Common myeloid progenitor, CD34-positive (primary cell): ENCODE measurements around the gene ASTN2.
A peak's percentile ranks its signal among the peaks of the same experiment; 100 is the strongest.
"Not testable (repeated sequence)": the region's sequence is repeated elsewhere in the genome, so short reads cannot be mapped to it uniquely, and the experiment has no call there.

ENCODE experiments used
- CTCF ChIA-PET: fragments of 350-600 bp; sonication (Branson Sonifier 250); formaldehyde crosslinking; loops from one replicate; lab custom pipeline; 2021; ENCODE audit warnings: antibody characterized with exemption; lab: Charles Lee
- POLR2A ChIA-PET: fragments of 350-600 bp; sonication (Branson Sonifier 250); formaldehyde crosslinking; loops from one replicate; lab custom pipeline; 2021; ENCODE audit warnings: antibody characterized with exemption; lab: Charles Lee
- DNase-seq, 3 donors: peaks; one replicate each; pipeline versions ENCODE4 v3.0.0 to v3.0.0-alpha.2; 2013
- H3K27ac ChIP-seq, 2 experiments: 1 replicate in 1 of 2; 2 replicates in 1 of 2; pipeline ENCODE4 v1.7.0; 2013; ENCODE audit warnings: inconsistent platforms in 2 of 2, low read length in 2 of 2, mild to moderate bottlenecking in 2 of 2, low read depth in 1 of 2, moderate library complexity in 1 of 2; ENCODE audit not compliant: severe bottlenecking in 2 of 2, insufficient read depth in 1 of 2, poor library complexity in 1 of 2
- H3K27me3 ChIP-seq, 5 experiments: replicated peaks in 2 of 5; 1 replicate in 3 of 5; 2 replicates in 2 of 5; pipeline versions ENCODE4 v1.6.1 to v1.7.0; 2013; ENCODE audit warnings: low read length in 4 of 5, mild to moderate bottlenecking in 2 of 5, moderate library complexity in 2 of 5, inconsistent platforms in 1 of 5; ENCODE audit not compliant: insufficient read depth in 5 of 5, control insufficient read depth in 4 of 5
- H3K36me3 ChIP-seq, 4 experiments: 1 replicate in 2 of 4; 2 replicates in 2 of 4; pipeline versions ENCODE4 v1.6.1 to v1.7.0; 2013; ENCODE audit warnings: low read length in 3 of 4, control low read depth in 1 of 4, mild to moderate bottlenecking in 1 of 4; ENCODE audit not compliant: control insufficient read depth in 4 of 4, insufficient read depth in 4 of 4
- H3K4me1 ChIP-seq, 4 experiments: 1 replicate in 3 of 4; 2 replicates in 1 of 4; pipeline versions ENCODE4 v1.6.1 to v1.7.1; 2013; ENCODE audit warnings: low read length in 3 of 4, mild to moderate bottlenecking in 3 of 4, control low read depth in 1 of 4, inconsistent platforms in 1 of 4, moderate library complexity in 1 of 4; ENCODE audit not compliant: control insufficient read depth in 4 of 4, insufficient read depth in 4 of 4; ENCODE audit errors: control extremely low read depth in 1 of 4
- H3K4me3 ChIP-seq, 7 experiments: 1 replicate in 4 of 7; 2 replicates in 3 of 7; pipeline versions ENCODE4 v1.5.1 to v1.7.0; 2013; ENCODE audit warnings: mild to moderate bottlenecking in 7 of 7, low read length in 6 of 7, moderate library complexity in 6 of 7, inconsistent platforms in 2 of 7, low read depth in 2 of 7, control low read depth in 1 of 7; ENCODE audit not compliant: insufficient read depth in 4 of 7, control insufficient read depth in 1 of 7; ENCODE audit errors: extremely low read depth in 1 of 7
- H3K9me3 ChIP-seq, 5 experiments: 1 replicate in 4 of 5; 2 replicates in 1 of 5; pipeline versions ENCODE4 v1.6.1 to v1.7.1; 2013; ENCODE audit warnings: low read length in 4 of 5, mild to moderate bottlenecking in 2 of 5, inconsistent platforms in 1 of 5, low read depth in 1 of 5, moderate library complexity in 1 of 5; ENCODE audit not compliant: control insufficient read depth in 4 of 5, insufficient read depth in 2 of 5; ENCODE audit errors: control extremely low read depth in 1 of 5
- WGBS: methylation state at CpG from one replicate; pipeline ENCODE4 v1.1.5; 2013; ENCODE audit not compliant: insufficient coverage; 5-methylcytosine and 5-hydroxymethylcytosine counted together

Gene ASTN2

DNA sequence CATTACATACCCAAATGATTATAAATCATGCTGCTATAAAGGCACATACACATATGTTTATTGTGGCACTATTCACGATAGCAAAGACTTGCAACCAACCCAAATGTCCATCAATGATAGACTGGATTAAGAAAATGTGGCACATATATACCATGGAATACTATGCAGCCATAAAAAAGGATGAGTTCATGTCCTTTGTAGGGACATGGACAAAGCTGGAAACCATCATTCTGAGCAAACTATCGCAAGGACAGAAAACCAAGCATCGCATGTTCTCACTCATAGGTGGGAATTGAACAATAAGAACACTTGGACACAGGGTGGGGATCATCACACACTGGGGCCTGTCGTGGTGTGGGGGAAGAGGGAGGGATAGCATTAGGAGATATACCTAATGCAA, 960.3 kb downstream of the ASTN2 start:
- H3K36me3 ChIP-seq, H3K27ac ChIP-seq, H3K27me3 ChIP-seq, DNase-seq, CTCF ChIA-PET, POLR2A ChIA-PET, H3K4me3 ChIP-seq, H3K9me3 ChIP-seq: not testable (repeated sequence)
- peaks cover 5 to 25% (median 14%) of the 10 kb centered on the region in 4 experiments for H3K4me1 ChIP-seq
- WGBS, result no CpG with 5 or more reads among the region's 4 CpGs

DNA sequence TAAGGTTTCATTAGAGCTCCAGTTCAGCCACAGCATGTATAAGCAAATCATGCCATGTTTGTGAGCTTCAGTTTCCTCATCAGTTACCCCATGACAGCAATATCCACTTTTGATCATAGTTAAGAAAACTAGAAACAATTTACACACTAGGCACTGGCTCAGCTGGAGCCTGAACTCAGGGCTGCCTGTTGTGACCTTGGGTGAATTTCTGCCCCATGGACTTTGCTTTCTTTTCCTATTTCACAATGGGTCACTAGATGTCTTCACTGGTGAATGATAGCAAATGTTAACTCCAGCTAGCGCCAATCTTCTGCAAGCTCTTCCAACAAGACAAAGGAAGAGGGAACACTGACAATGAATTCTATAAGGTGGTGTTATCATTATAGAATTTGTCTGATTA, 961.1 kb downstream of the ASTN2 start:
- Histone ChIP-seq H3K27ac (no peak overlapping the region), H3K9me3 (peaks cover 0 to 6% (median 0%) of the 10 kb centered on the region in 5 experiments), H3K4me3 (no peak overlapping the region), H3K27me3 (no peaks in the 10 kb centered on the region), H3K4me1 (peaks cover 5 to 33% (median 17%) of the 10 kb centered on the region in 4 experiments), H3K36me3 (no peaks in the 10 kb centered on the region)
- no CpG with 5 or more reads among the region's 1 CpG for WGBS
- ChIA-PET POLR2A (no interaction called here), CTCF (no interaction called here)
- no peak for DNase-seq

DNA sequence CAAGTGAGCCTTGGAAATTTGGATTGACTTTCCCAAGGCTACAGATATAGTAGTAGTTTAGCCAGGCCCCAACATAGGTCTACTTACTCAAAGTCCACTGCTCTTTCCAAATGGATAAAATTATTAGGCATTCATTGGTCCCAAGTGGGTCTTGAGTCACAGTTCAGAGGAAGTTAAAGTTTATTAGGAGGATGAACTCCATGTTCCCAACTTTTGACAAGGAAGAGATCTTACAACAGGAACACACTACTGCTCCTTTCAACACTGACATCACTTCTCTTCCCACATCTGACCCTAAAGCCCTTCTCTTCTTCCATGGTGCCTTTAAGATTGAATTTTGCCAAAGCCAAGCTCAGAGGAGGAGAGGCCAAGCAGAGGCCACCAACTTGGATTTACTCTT, 962.2 kb downstream of the ASTN2 start:
- no peaks in the 10 kb centered on the region for H3K36me3 ChIP-seq
- no peaks in the 10 kb centered on the region for H3K27me3 ChIP-seq
- no peak overlapping the region for H3K4me3 ChIP-seq
- H3K4me1 ChIP-seq, result peaks cover 5 to 44% (median 25%) of the 10 kb centered on the region in 4 experiments
- peaks cover 0 to 6% (median 0%) of the 10 kb centered on the region in 5 experiments for H3K9me3 ChIP-seq
- H3K27ac ChIP-seq, result no peak overlapping the region
- ChIA-PET POLR2A (no interaction called here), CTCF (interaction anchor here (1.3 to 1.5 kb wide), 2 partner anchors 43 to 63 kb away, joined by 3 to 4 read pairs; no protein-coding TSS in a partner anchor)
- DNase-seq, result no peak

DNA sequence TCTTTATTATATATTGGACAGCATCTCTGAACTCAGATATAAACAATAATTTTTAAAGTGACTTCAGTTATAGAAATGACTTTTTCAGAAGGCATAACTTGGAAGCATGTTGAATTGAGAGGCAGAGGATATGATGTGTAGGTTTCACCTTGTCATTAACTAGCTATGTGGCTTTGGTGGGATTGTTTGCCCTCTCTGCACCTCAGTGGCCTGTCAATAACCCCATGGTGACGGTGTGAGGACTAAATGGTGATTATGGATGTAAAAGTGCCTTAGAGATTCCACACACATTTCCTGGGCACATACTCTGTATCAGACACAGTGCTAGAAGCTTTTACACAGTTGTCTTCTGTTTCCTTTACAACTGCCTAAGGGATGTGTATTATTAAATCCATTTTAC, 962.6 kb downstream of the ASTN2 start:
- no CpG with 5 or more reads among the region's 1 CpG for WGBS
- CTCF ChIA-PET, result interaction anchor here (0.7 to 1.5 kb wide), 3 partner anchors 43 to 229 kb away, joined by 3 to 4 read pairs (median 3); no protein-coding TSS in a partner anchor
- no peaks in the 10 kb centered on the region for H3K36me3 ChIP-seq
- DNase-seq, result no peak
- H3K9me3 ChIP-seq, result peaks cover 0 to 6% (median 0%) of the 10 kb centered on the region in 5 experiments
- peaks cover 5 to 48% (median 29%) of the 10 kb centered on the region in 4 experiments for H3K4me1 ChIP-seq
- no peaks in the 10 kb centered on the region for H3K27me3 ChIP-seq
- POLR2A ChIA-PET, result no interaction called here
- no peak overlapping the region for H3K4me3 ChIP-seq
- H3K27ac ChIP-seq, result no peak overlapping the region

DNA sequence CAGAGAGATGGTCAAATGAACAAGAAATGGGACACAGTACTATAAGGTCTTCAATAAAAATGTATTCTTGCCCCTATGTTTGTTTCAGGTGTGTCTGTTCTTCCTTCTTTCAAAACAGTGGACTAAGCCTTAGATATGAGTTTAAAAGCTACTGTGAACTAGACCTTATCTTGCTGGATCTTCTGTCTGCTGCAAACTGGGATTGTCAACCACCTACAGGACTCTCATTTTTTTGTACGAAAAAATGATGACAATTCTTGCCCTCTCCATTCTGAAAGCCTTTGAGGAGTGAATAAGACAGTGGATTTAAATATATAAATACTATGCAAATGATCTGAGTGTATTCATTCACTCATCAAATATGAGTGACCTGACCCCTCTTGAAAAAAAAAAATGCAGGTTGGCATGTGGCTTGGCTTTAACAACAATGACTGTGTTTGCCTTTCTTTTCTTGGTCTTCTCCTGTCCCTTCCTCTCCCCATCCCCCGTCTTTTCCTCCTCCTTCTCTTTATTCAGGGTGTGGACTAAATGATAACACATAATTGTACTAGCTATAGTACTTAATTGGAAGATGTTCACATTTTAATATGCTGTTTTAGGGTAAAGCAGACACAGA, 963.2 kb downstream of the ASTN2 start:
- no CpG with 5 or more reads among the region's 2 CpGs for WGBS

DNA sequence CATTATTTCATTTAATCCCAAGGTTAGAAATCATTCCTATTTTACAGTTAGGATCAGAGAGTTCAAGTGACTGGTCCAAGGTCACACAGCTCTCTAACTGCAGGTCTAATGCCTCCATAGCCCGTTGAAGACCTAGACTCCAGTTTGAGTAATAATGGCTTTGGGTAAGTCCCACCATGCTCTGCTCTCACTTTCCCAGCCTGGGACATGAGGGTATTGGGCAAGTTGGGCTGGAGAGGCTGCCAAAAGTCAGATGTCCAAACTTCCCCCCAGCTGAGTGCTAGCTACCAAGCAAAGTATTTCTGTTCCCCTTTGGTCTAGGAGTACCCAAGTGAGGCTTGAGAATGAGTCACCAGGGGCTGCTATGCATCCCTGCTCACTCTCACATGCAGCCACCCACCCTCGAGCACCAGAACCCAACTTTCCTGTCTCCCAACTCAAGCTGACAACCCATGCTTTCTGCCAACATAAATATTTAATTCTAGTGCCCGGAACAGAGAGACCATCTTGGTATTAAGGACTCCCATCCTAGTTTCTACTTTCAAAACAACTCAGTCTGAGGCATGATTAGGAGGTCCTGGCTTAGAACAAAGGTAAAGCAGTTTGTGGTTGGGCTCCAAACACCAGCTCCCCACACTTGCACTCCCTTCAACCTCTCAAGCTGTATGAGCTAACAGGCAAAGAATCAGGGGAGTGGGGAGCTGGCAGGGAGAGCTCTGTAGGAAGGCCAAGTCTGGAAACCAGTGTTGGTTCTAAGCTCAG, 964.3 kb downstream of the ASTN2 start:
- WGBS, result 50% methylated on average over 2 of the region's 3 CpGs
- H3K4me1 ChIP-seq, result peaks cover 5 to 58% (median 41%) of the 10 kb centered on the region in 4 experiments

More for the DNA sequence above, 963.2 kb downstream of the ASTN2 start:
- H3K9me3 ChIP-seq, result peaks cover 0 to 4% (median 0%) of the 10 kb centered on the region in 5 experiments
- ChIA-PET CTCF (interaction anchor here (0.7 to 1.5 kb wide), 5 partner anchors 18 to 228 kb away, joined by 3 to 4 read pairs (median 3); no protein-coding TSS in a partner anchor), POLR2A (no interaction called here)
- no peaks in the 10 kb centered on the region for H3K36me3 ChIP-seq
- no peak overlapping the region for H3K4me3 ChIP-seq
- peaks cover 5 to 53% (median 34%) of the 10 kb centered on the region in 4 experiments for H3K4me1 ChIP-seq
- no peaks in the 10 kb centered on the region for H3K27me3 ChIP-seq
- no peak overlapping the region for H3K27ac ChIP-seq
- no peak for DNase-seq

DNA sequence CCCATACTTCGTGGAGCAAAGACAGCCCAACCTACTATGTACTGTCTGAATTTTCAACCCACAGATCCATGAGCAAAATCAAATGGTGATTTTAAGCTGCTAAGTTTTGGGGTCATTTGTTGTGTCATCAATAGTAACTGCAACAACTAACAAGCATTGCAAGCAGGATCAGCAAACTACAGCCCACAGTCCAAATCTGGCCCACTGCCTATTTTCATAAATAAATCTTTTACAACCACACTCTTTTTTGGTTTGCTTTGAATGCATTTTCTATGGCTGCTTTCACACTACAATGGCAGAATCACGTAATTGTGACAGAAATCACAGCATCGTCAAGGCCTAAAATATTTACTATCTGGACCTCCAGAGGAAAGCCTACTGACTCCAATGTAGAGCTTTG, 964.9 kb downstream of the ASTN2 start:
- Histone ChIP-seq H3K27ac (no peak overlapping the region), H3K4me3 (no peak overlapping the region), H3K36me3 (no peaks in the 10 kb centered on the region), H3K4me1 (peaks cover 5 to 61% (median 43%) of the 10 kb centered on the region in 4 experiments), H3K9me3 (no peaks in the 10 kb centered on the region), H3K27me3 (no peaks in the 10 kb centered on the region)
- WGBS, result 76% methylated on average over 3 of the region's 3 CpGs
- no peak for DNase-seq
- ChIA-PET POLR2A (no interaction called here), CTCF (interaction anchor here (1.3 kb wide), 2 partner anchors 45 to 88 kb away, joined by 3 read pairs; no protein-coding TSS in a partner anchor)

More for the DNA sequence above, 964.3 kb downstream of the ASTN2 start:
- no peaks in the 10 kb centered on the region for H3K27me3 ChIP-seq
- no peak overlapping the region for H3K4me3 ChIP-seq
- ChIA-PET CTCF (interaction anchor here (0.7 to 1.3 kb wide), 4 partner anchors 17 to 89 kb away, joined by 3 read pairs; no protein-coding TSS in a partner anchor), POLR2A (no interaction called here)
- no peaks in the 10 kb centered on the region for H3K36me3 ChIP-seq
- no peak overlapping the region for H3K27ac ChIP-seq
- no peaks in the 10 kb centered on the region for H3K9me3 ChIP-seq
- peak; percentile 25 to 82 (median 72) for DNase-seq
